Natural killer cell (primary cell): ENCODE measurements around the gene MYO18B. TPM values are rescaled to one million over a fixed set of nuclear protein-coding genes. Genes with fewer than 3 reads are reported as not detected.

Experiments
- ATAC-seq, 3 donors: fragments of 150-1000 bp in 2 of 3; fragments of 200-7000 bp in 1 of 3; cut with Tn5 transposase; 1 replicate in 1 of 3; 2 replicates in 2 of 3; pipeline ENCODE4 v1.10.0; 2021; ENCODE audit warnings: mild to moderate bottlenecking in 2 of 3, moderate library complexity in 2 of 3
- DNase-seq, 2 donors: peaks; one replicate each; pipeline versions ENCODE4 v3.0.0 to v3.0.0-alpha.2; 2013 to 2021; ENCODE audit warnings: mixed read lengths in 1 of 2
- H3K27ac ChIP-seq: one replicate; pipeline ENCODE4 v1.5.1; 2013; ENCODE audit warnings: mild to moderate bottlenecking, low read length
- H3K27me3 ChIP-seq: one replicate; pipeline ENCODE4 v1.6.1; 2013; ENCODE audit warnings: low read length; ENCODE audit not compliant: control insufficient read depth, insufficient read depth
- H3K36me3 ChIP-seq: one replicate; pipeline ENCODE4 v1.6.1; 2013; ENCODE audit warnings: low read length; ENCODE audit not compliant: control insufficient read depth, insufficient read depth
- H3K4me1 ChIP-seq: one replicate; pipeline ENCODE4 v1.6.1; 2013; ENCODE audit warnings: low read length; ENCODE audit not compliant: control insufficient read depth, insufficient read depth
- H3K4me3 ChIP-seq: one replicate; pipeline ENCODE4 v1.5.1; 2013; ENCODE audit warnings: low read length
- H3K9me3 ChIP-seq: one replicate; pipeline ENCODE4 v1.6.1; 2013; ENCODE audit warnings: low read length; ENCODE audit not compliant: control insufficient read depth, insufficient read depth
- H3K27ac Mint-ChIP-seq, 2 donors: one replicate each; pipeline ENCODE4 v1.8.0; 2022; ENCODE audit warnings: mild to moderate bottlenecking in 2 of 2, mixed read lengths in 2 of 2, moderate library complexity in 1 of 2
- H3K27me3 Mint-ChIP-seq, 2 donors: one replicate each; pipeline ENCODE4 v1.8.0; 2022; ENCODE audit warnings: low read depth in 2 of 2, mixed read lengths in 2 of 2
- H3K36me3 Mint-ChIP-seq: one replicate; pipeline ENCODE4 v1.8.0; 2022; ENCODE audit warnings: mixed read lengths
- H3K4me1 Mint-ChIP-seq, 2 donors: one replicate each; pipeline ENCODE4 v1.8.0; 2022; ENCODE audit warnings: mixed read lengths in 2 of 2
- H3K4me3 Mint-ChIP-seq: one replicate; pipeline ENCODE4 v1.8.0; 2022; ENCODE audit warnings: mild to moderate bottlenecking, moderate library complexity, mixed read lengths
- H3K9me3 Mint-ChIP-seq, 2 donors: one replicate each; pipeline ENCODE4 v1.8.0; 2022; ENCODE audit warnings: mixed read lengths in 2 of 2
- CTCF ChIP-seq: fragments of 200-600 bp; IDR thresholded peaks from one replicate; pipeline ENCODE4 v1.8.0; 2022; ENCODE audit warnings: antibody characterized with exemption
- WGBS: methylation state at CpG from one replicate; pipeline ENCODE4 v1.1.7; 2013; ENCODE audit warnings: missing lambda C conversion rate; ENCODE audit not compliant: insufficient coverage; 5-methylcytosine and 5-hydroxymethylcytosine counted together
- intact Hi-C: fragments of 100-400 bp; cut with micrococcal nuclease; formaldehyde crosslinking; loops from one replicate; pipeline ENCODE4 v1.14.2; 2022
- total RNA-seq, 4 donors: library from RNA; stranded (reverse); fragments of 120-200 nt in 1 of 4; gene quantifications; one replicate each; pipeline versions ENCODE4 v1.2.3 to v1.2.4, GENCODE V29; 2013 to 2022

The MYO18B gene
- total RNA-seq, 3 donors from 2014 or later (not counting 1 experiment from before 2014, with no cell fraction given), result 0.07 to 0.14 (median 0.10) TPM

GRCh38 chr22:25781801-25782200 is 39.8 kb downstream of the MYO18B start:
- Mint-ChIP-seq H3K36me3 (no peaks in the 10 kb centered on the region), H3K4me3 (no peak overlapping the region), H3K4me1 (no peaks in the 10 kb centered on the region), H3K27me3 (peaks cover 5 to 7% of the 10 kb centered on the region in 2 donors), H3K27ac (no peak overlapping the region), H3K9me3 (no peaks in the 10 kb centered on the region)
- no peak for DNase-seq
- no peak overlapping the region for H3K27ac ChIP-seq
- H3K4me3 ChIP-seq, result no peak overlapping the region
- no peaks in the 10 kb centered on the region for H3K27me3 ChIP-seq
- WGBS, result 86% methylated on average over 7 of the region's 8 CpGs
- TF ChIP-seq CTCF, result no peak
- no peaks in the 10 kb centered on the region for H3K9me3 ChIP-seq
- H3K4me1 ChIP-seq, result no peaks in the 10 kb centered on the region
- no peaks in the 10 kb centered on the region for H3K36me3 ChIP-seq
- intact Hi-C loops, result no loop called here
- ATAC-seq, result no peak

GRCh38 chr22:25782831-25783230 is 40.8 kb downstream of the MYO18B start:
- no peak overlapping the region for H3K27ac Mint-ChIP-seq
- DNase-seq, result no peak
- H3K27me3 Mint-ChIP-seq, result peaks cover 5 to 7% of the 10 kb centered on the region in 2 donors
- H3K4me1 Mint-ChIP-seq, result no peaks in the 10 kb centered on the region
- WGBS, result 83% methylated on average over 2 of the region's 2 CpGs
- Histone ChIP-seq H3K27ac (no peak overlapping the region), H3K4me1 (no peaks in the 10 kb centered on the region), H3K4me3 (no peak overlapping the region), H3K36me3 (no peaks in the 10 kb centered on the region), H3K27me3 (no peaks in the 10 kb centered on the region), H3K9me3 (no peaks in the 10 kb centered on the region)
- no peak for TF ChIP-seq CTCF
- no peaks in the 10 kb centered on the region for H3K36me3 Mint-ChIP-seq
- no peak for ATAC-seq
- intact Hi-C loops, result no loop called here
- H3K4me3 Mint-ChIP-seq, result no peak overlapping the region
- H3K9me3 Mint-ChIP-seq, result no peaks in the 10 kb centered on the region

GRCh38 chr22:25783856-25784255 is 41.9 kb downstream of the MYO18B start:
- no peaks in the 10 kb centered on the region for H3K9me3 ChIP-seq
- WGBS, result 85% methylated on average over 3 of the region's 3 CpGs
- Mint-ChIP-seq H3K4me1 (no peaks in the 10 kb centered on the region), H3K27ac (no peak overlapping the region), H3K36me3 (no peaks in the 10 kb centered on the region), H3K4me3 (no peak overlapping the region), H3K9me3 (no peaks in the 10 kb centered on the region), H3K27me3 (peaks cover 5 to 7% of the 10 kb centered on the region in 2 donors)
- no peak overlapping the region for H3K4me3 ChIP-seq
- H3K27me3 ChIP-seq, result no peaks in the 10 kb centered on the region
- no peak for TF ChIP-seq CTCF
- H3K27ac ChIP-seq, result no peak overlapping the region
- H3K4me1 ChIP-seq, result no peaks in the 10 kb centered on the region
- H3K36me3 ChIP-seq, result no peaks in the 10 kb centered on the region
- no peak for DNase-seq
- intact Hi-C loops, result no loop called here
- no peak for ATAC-seq

GRCh38 chr22:25786165-25786564 is 44.2 kb downstream of the MYO18B start:
- 96% methylated on average over 1 of the region's 1 CpG for WGBS

More at GRCh38 chr22:25786165-25786564, 44.2 kb downstream of the MYO18B start:
- Histone ChIP-seq H3K4me3 (no peak overlapping the region), H3K36me3 (no peaks in the 10 kb centered on the region), H3K27me3 (no peaks in the 10 kb centered on the region), H3K9me3 (no peaks in the 10 kb centered on the region), H3K4me1 (no peaks in the 10 kb centered on the region), H3K27ac (no peak overlapping the region)
- Mint-ChIP-seq H3K27me3 (peaks cover 7 to 11% of the 10 kb centered on the region in 2 donors), H3K4me1 (no peaks in the 10 kb centered on the region), H3K9me3 (no peaks in the 10 kb centered on the region), H3K4me3 (no peak overlapping the region), H3K27ac (no peak overlapping the region), H3K36me3 (no peaks in the 10 kb centered on the region)
- DNase-seq (no peak), ATAC-seq (no peak)
- intact Hi-C loops, result no loop called here
- TF ChIP-seq CTCF, result no peak
